ENCODE data around the gene PIGL. TPM values are rescaled to one million over a fixed set of nuclear protein-coding genes. Genes with fewer than 3 reads are reported as not detected.

PIGL gene
- total RNA-seq, 1 donor, result 14.7 TPM

DNA sequence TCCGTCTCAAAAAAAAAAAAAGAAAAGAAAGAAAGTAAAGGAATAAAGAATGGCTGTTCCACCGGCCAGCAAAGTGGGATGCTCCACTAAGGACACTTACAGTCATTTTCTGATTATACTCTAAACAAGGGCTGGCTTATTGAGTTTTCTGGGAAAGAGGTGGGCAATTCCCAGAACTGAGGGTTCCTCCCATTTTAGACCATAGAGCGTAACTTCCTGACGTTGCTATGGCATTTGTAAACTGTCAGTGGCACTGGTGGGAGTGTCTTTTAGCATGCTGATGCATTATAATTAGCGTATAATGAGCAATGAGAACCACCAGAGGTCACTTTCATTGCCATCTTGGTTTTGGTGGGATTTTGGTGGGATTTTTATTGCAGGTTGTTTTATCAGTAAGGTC lies 58.0 kb downstream of the PIGL start:
- TF ChIP-seq CTCF (IDR thresholded peaks at IDR 0.05; ENCODE audit: insufficient read depth, low read depth, low read length), result no peak
- no peak for DNase-seq (ENCODE audit: low read depth)
- no peak overlapping the region for H3K4me3 ChIP-seq (ENCODE audit: low read depth, low read length)

DNA sequence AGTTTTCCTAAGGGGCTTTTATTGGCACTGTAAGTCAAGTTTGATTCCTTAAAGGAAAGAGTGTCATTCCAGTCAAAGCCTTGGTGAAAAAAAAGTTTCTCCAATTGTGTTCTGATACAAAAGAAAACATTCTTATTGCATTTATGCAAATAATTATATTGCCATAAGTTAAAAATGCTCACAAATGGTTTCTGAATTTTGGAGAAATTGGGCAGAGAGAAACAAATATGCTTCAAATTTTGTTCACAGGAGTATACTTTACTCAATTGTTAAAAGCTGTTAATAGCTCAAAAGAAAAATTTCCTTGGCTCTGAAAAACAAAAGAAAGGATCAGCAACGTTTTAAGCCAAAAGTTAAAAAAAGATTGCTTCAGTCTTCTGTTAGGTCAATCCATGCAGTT lies 60.2 kb downstream of the PIGL start:
- no peak for TF ChIP-seq CTCF (IDR thresholded peaks at IDR 0.05; ENCODE audit: insufficient read depth, low read depth, low read length)
- no peak overlapping the region for H3K4me3 ChIP-seq (ENCODE audit: low read depth, low read length)
- DNase-seq (ENCODE audit: low read depth), result no peak

DNA sequence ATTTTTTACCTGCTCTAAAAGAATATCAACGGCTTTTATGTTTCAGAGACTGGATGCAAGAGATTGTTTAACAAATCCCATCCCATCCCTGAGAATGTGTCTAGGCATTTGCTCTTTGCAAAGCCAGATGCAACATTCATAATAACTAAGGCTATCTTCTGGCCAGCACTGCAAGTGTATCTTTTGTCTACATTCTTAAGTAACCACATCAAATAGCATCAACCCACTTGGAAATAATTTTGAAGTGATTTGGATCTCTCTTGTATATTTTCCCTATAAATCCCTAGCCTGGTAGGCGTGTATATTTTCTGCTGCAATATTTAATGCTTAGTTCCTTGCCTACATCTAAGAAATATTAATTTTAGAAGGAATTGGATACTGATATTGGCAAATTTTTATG lies 64.3 kb downstream of the PIGL start:
- H3K4me3 ChIP-seq (ENCODE audit: low read depth, low read length), result no peak overlapping the region
- DNase-seq (ENCODE audit: low read depth), result peak; percentile 93
- TF ChIP-seq CTCF (IDR thresholded peaks at IDR 0.05; ENCODE audit: insufficient read depth, low read depth, low read length), result no peak

GRCh38 chr17:16282522-16282921 lies 65.5 kb downstream of the PIGL start:
- DNase-seq (ENCODE audit: low read depth), result peak; percentile 76
- no peak for TF ChIP-seq CTCF (IDR thresholded peaks at IDR 0.05; ENCODE audit: insufficient read depth, low read depth, low read length)
- no peak overlapping the region for H3K4me3 ChIP-seq (ENCODE audit: low read depth, low read length)

GRCh38 chr17:16283705-16284104 lies 66.7 kb downstream of the PIGL start:
- TF ChIP-seq CTCF (IDR thresholded peaks at IDR 0.05; ENCODE audit: insufficient read depth, low read depth, low read length), result no peak
- DNase-seq (ENCODE audit: low read depth), result peak; percentile 63
- no peak overlapping the region for H3K4me3 ChIP-seq (ENCODE audit: low read depth, low read length)

DNA sequence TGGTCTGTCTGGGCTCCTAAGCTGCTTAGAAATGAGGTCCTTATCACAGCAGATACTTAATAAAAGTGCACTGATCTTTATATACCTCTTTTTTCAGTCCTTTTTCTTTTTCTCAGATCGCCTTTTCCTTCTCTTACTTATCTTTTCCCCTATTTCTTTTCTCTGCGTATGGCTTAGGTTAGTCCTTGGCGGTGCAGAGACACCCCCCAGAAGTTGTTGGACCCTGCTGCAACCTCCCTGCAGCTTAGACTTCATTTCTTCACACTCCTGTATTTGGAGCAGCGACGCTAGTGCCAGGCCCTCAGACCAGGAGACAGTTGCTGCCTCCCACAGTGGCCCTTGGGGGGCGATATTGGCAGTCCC lies 68.6 kb downstream of the PIGL start:
- peak overlapping the region; percentile 54 for H3K4me3 ChIP-seq (ENCODE audit: low read depth, low read length)
- no peak for DNase-seq (ENCODE audit: low read depth)
- peak; percentile 55 for TF ChIP-seq CTCF (IDR thresholded peaks at IDR 0.05; ENCODE audit: insufficient read depth, low read depth, low read length)
